Hypothalamus (tissue), 51 donors: ENCODE measurements around the gene TRIM33.
"Not testable (repeated sequence)": the region's sequence is repeated elsewhere in the genome, so short reads cannot be mapped to it uniquely, and the experiment has no call there.

Experiments used
- DNase-seq, 51 donors: peaks; one replicate each; lab custom pipeline; 2025; lab: John Stamatoyannopoulos, UW

The TRIM33 gene

DNA sequence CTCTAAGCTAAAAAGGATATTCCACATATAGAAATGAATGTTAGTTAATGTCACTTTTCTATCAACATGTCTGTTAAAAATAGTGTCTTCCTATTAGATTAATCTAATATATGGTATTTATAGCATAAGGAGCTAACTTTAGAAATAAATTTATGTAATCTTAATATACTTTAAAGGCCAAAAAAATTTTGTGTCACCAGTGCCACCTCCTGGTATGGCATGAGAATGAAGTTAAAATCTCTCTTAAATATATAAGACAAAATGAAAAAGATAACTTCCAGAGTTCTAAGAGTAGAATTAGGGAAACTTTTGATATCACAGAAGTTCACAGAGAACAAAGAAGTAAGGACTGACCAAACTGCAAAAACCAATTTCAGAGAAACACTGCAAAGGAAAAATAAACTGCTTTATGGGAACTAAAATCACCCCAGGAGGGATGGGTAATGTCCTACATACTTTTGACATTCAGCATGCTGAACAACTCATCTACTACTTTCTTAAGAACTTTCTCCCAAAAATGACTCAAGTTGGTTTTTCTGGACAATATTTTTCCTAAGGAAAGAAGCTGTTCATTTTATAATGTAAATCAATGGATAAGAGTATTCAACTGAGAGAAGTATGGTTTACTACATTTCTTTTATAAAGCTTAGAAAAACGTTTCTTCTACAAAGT lies 82.8 kb downstream of the TRIM33 start:
- DNase-seq = peak in 2 of 51 donors; percentile 1 to 2

GRCh38 chr1:114427612-114428011 lies 83.4 kb downstream of the TRIM33 start:
- no peak for DNase-seq

DNA sequence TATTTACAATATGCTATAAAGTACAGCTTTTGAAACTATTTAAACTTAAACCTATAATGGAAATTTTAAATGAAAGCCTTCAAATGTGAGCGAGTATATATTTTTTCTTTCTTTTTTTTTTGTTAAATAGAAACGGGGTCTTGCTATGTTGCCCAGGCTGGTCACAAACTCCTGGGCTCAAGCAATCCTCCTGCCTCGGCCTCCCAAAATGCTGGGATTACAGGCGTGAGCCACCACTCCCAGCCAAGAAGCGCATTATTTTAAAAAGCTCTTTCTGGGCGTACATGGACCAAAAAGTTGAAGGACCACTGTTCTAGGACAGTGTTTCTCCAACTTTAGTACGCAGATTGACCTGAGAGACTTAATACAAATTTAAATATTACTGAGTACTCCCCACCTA lies 87.5 kb downstream of the TRIM33 start:
- no peak for DNase-seq

DNA sequence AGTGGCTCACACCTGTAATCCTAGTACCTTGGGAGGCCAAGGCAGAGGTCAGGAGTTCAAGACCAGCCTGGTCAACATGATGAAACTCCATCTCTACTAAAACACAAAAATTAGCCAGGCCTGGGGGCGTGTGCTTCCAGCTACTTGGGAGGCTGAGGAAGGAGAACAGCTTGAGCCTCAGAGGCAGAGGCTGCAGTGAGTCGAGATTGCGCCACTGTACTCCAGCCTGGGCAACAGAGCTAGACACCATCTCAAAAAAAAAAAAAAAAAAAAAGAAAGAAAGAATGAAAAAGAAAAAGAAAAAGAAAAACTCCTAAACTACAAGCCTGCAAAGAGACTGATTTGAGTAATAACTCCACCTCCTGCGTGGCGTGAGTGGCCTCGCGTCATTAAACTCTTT lies 92.1 kb downstream of the TRIM33 start:
- DNase-seq = not testable (repeated sequence)

DNA sequence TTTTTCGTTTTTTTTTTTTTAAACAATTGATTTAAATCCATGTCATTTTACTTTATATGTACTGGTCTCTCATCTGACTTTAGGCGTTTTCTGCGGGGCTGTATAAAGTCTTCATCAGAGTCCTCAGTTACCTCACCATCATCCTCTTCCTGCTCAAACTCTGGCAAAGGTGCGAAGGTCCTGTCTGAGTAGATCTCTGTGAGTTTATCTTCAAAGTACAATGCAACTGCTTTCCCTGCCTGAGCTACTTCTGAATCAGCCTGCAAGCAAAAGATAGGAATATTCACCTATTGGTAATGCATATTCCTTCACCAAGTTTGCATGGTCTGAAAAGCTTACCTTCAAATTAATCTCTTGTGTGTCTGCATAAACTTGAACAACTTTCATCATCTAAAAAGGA lies 113.4 kb downstream of the TRIM33 start:
- no peak for DNase-seq

- DNase-seq = no peak
These were observed 115.1 kb downstream of the TRIM33 start for GRCh38 chr1:114395863-114396262.

DNA sequence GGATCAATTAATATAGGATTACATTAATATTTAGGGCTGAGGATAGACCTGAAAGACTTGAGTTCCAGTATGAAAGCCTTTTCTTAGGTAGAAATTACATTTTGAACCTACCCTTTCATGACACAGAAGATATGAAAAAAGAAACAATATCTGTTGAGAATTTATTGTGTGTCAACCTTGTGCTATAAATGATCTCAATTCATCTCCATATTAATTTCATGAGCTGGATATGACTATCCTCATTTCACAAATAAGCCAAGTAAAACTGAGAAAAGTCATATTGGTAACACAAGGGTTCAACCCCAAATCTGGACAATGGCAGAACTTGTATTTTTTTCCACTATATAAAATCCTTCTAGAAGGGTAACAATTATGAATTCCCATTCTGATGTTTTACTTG lies 120.0 kb downstream of the TRIM33 start:
- no peak for DNase-seq

DNA sequence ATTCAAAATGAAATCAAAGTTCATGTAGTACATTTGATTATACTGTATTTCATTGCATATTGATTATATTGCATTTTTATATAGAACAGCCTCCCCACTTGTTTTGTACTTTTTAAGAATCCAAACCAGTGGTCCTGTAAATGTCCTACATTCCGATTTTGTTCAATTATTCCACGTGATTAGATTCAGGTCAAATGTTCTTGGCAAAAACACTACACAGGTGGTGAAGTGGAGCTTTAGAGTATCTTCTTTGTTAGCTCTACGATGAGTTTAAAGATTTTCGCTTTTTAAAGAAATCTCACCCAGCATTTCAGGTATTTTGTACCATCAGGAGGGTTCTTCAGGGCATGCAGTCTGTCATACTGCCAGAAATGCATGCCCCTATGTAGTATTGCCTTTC lies 120.6 kb downstream of the TRIM33 start:
- DNase-seq = no peak

- no peak for DNase-seq
These were observed 122.5 kb downstream of the TRIM33 start for GRCh38 chr1:114388432-114389003.

GRCh38 chr1:114387585-114387984 lies 123.4 kb downstream of the TRIM33 start:
- DNase-seq = not testable (repeated sequence)

DNA sequence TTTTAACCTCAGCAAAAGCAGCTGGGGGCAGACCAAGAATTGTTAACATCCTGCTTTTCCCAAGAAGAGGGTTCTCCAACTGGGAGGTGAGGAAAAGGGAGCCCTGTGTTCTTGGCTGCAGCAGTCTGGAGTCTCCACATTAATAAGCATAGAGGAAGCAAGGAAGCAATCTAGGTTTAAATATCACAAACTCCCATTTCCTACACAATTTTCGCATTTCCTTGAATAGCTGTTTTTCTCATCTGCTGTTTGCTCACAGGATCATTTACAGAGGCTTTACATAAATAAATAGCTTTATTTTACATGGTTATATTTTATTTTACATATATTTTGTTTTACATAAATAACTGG lies 124.0 kb downstream of the TRIM33 start:
- no peak for DNase-seq

GRCh38 chr1:114386129-114387009 lies 124.6 kb downstream of the TRIM33 start:
- DNase-seq = no peak

GRCh38 chr1:114384922-114385321 lies 126.1 kb downstream of the TRIM33 start:
- no peak for DNase-seq

DNA sequence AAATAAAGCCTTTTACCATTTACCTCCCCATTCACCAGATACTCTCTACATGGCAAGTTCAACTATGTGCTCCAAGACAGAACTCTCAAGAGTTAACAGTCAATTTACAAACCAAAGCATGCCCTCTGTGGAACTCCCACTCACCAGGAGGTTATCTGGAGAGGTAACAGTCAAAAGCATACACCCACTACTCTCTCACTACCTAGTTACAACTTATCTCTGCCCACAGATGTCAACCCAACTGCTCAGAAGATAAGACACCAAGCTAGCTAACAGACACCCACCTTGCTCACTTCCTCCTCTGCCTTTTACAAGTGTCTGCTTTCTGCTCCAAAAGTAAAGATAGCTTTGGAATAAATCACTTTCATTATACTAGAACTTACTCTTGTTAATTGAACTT lies 131.0 kb downstream of the TRIM33 start:
- DNase-seq = no peak

DNA sequence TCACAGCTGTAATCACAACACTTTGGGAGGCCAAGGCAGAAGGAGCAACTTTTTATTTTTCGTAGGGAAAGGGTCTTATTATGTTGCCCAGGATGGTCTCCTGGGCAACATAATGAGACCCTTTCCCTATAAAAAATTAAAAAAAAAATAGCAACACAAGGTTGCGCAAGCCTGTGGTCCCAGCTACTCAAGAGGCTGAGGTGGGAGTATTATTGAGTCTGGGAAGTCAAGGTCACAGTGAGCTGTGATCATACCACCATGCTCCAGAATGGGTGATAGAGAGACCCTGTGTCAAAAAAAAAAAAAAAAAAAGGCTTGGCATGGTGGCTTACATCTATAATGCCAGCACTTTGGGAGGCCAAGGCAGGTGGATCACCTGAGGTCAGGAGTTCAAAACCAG lies 131.6 kb downstream of the TRIM33 start:
- no peak for DNase-seq

DNA sequence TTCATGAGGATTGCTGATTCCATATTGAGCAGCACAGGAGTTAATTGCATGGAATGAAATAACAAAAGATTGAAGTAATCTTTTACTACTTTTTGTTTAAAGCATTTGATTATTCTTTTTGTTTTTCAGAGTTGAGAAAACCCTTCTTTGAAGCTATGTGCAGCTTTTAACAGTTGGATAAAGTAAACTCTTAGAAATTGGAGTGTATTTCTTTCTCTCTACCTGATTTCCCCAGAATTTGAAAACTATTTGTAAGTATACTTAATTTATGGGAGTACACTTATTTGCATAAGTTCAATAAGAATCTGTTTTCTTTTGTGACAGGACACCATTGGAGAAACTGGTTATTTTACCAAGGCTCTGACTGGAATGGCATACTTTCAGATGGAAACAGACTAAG lies 133.6 kb downstream of the TRIM33 start:
- no peak for DNase-seq

DNA sequence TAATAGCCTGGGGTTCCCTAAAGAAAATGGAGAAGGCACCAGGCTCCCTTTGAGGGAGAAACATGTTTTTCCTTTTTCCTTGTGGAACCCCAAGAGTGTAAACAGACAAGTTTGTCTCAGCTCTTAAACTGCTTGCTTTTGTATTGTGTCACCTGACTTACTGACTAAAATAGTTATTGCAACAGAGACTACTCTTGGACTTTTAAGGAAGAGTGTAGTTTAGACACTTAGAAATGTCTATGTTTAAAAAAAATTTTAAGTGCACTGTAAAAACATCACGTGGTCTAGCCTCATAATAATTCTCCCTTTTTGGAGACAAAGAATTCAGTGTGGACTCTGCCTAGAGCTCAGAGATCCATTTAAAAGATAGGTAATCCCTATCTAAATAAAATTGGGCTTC lies 141.1 kb downstream of the TRIM33 start:
- no peak for DNase-seq

DNA sequence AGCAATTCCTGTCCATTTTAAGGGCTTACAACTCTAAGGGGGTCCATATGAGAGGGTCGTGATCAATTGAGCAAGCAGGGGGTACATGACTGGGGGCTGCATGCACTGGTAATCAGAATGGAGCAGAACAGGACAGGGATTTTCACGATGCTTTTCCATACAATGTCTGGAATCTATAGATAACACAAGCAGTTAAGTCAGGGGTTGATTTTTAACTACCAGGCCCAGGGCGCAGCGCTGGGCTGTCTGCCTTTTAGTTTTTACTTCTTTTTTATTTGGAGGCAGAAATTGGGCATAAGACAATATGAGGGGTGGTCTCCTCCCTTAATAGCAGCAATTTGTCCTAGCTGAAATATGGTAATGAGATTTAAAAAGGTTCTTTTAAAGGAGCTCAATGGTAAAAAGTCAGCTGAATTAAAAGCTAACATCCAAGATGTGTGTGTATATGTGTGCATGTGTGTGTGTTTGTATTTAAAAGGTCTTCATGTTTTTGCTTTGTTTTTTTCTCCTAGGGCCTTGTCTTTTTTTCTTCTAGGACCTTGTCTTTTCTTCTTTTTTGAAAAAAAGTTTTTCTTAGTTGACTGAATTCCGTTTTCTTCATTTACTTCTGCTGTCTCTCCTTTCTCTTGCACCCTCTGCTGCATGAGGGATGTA lies 141.6 kb downstream of the TRIM33 start:
- not testable (repeated sequence) for DNase-seq

DNA sequence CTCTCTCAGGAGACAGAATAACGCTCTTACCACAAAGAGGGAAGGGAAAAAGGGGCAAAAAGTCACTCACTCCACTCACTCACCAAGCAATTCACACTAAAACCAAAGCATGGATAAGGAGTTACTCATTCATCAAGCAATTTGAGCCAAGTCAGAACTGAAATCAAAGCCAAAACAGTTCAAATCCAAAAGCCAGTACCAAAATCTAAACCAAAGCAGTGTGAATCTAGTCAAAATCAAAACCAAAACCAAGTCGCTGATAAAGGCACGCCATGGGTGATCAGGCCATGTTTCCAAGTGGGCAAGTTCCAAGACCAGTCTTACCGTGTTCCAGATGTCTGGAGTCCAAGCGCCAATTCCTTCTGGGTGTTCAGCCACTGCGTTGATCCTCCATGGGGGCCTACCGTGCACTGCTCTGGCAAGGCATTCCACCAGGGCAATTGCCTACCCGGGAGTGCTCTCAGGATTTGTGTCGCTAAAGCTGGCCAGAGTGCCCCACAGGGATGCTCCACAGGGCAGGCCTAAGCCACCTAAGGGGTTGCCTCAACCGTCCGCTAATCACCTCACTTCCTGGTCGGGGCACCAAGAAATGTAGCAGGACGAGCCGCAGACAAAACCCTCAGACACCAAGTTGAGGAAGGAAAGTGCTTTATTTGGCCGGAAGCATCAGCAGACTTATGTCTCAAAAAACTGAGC lies 142.3 kb downstream of the TRIM33 start:
- DNase-seq = no peak

GRCh38 chr1:114367810-114368209 lies 143.2 kb downstream of the TRIM33 start:
- DNase-seq = no peak

- not testable (repeated sequence) for DNase-seq
These were observed 147.8 kb downstream of the TRIM33 start for GRCh38 chr1:114363230-114363629.
